K562 (cell line): ENCODE data around the gene ZC3H8. TPM values are rescaled to one million over a fixed set of nuclear protein-coding genes. Genes with fewer than 3 reads are reported as not detected.

Experiments
- ATF1 ChIP-seq, 2 experiments: fragments of 450-650 bp in 1 of 2; IDR thresholded peaks; 2 replicates each; pipeline ENCODE4 v1.6.1; 2016; ENCODE audit warnings: missing compliant biosample characterization in 1 of 2, missing genetic modification characterization in 1 of 2
- BCL6 ChIP-seq: fragments of 250-450 bp; sonication (Bioruptor Pico); IDR thresholded peaks from 2 replicates; pipeline ENCODE4 v1.4.0; 2020
- CBX2 ChIP-seq: fragments of 200-600 bp; sonication (generic); IDR thresholded peaks from one replicate; pipeline ENCODE4 v1.6.1; 2012; ENCODE audit warnings: mild to moderate bottlenecking, low read length, inconsistent platforms; ENCODE audit not compliant: insufficient read depth, poor library complexity, severe bottlenecking
- ETV1 ChIP-seq: fragments of 450-650 bp; conservative IDR thresholded peaks from 2 replicates; pipeline ENCODE4 v1.6.1; 2016; ENCODE audit warnings: missing genetic modification characterization, control low read depth, low read depth, missing compliant biosample characterization
- FOXA3 ChIP-seq, 2 experiments: fragments of 450-650 bp in 1 of 2; sonication (generic) in 1 of 2; formaldehyde crosslinking; IDR thresholded peaks in 1 of 2; conservative IDR thresholded peaks in 1 of 2; 2 replicates each; pipeline versions ENCODE4 v1.4.0 to v1.8.0; 2020 to 2022; ENCODE audit warnings: mild to moderate bottlenecking in 2 of 2, missing genetic modification reagents in 1 of 2
- FOXO4 ChIP-seq: fragments of 450-650 bp; formaldehyde crosslinking; IDR thresholded peaks from 2 replicates; pipeline ENCODE4 v1.4.0; 2020; ENCODE audit warnings: mild to moderate bottlenecking, moderate library complexity
- GABPB2 ChIP-seq: fragments of 250-450 bp; sonication (Bioruptor Pico); conservative IDR thresholded peaks from 2 replicates; pipeline ENCODE4 v1.5.1; 2021; ENCODE audit warnings: mild to moderate bottlenecking
- HDAC3 ChIP-seq: fragments of 450-650 bp; IDR thresholded peaks from 2 replicates; pipeline ENCODE4 v1.6.1; 2018; ENCODE audit warnings: borderline replicate concordance, mild to moderate bottlenecking, moderate library complexity; ENCODE audit not compliant: partially characterized antibody
- JUND ChIP-seq, 2 experiments: IDR thresholded peaks; 2 replicates in 1 of 2; 3 replicates in 1 of 2; pipeline ENCODE4 v1.6.1; 2011; ENCODE audit warnings: borderline replicate concordance in 2 of 2, low read depth in 2 of 2, low read length in 2 of 2, improper control_type of control experiment in 1 of 2, missing biosample characterization in 1 of 2, missing genetic modification characterization in 1 of 2, missing genetic modification reagents in 1 of 2
- MAFF ChIP-seq: IDR thresholded peaks from 2 replicates; pipeline ENCODE4 v1.6.1; 2012; ENCODE audit warnings: low read length, improper control_type of control experiment
- MBD1 ChIP-seq: fragments of 250-450 bp; sonication (Bioruptor Pico); IDR thresholded peaks from 2 replicates; pipeline ENCODE4 v1.8.0; 2022; ENCODE audit warnings: inconsistent platforms
- MED1 ChIP-seq: sonication (generic); formaldehyde crosslinking; IDR thresholded peaks from 2 replicates; pipeline ENCODE4 v1.8.1; 2023; ENCODE audit warnings: missing genetic modification reagents, borderline replicate concordance
- NFIC ChIP-seq: fragments of 450-650 bp; IDR thresholded peaks from 2 replicates; pipeline ENCODE4 v1.6.1; 2017; ENCODE audit warnings: mild to moderate bottlenecking, inconsistent platforms
- NFRKB ChIP-seq: fragments of 450-650 bp; IDR thresholded peaks from 2 replicates; pipeline ENCODE4 v1.6.1; 2016; ENCODE audit warnings: low read depth
- NR2C1 ChIP-seq, 2 experiments: fragments of 450-650 bp; IDR thresholded peaks; 2 replicates each; pipeline ENCODE4 v1.6.1; 2017; ENCODE audit warnings: mild to moderate bottlenecking in 2 of 2, antibody characterized with exemption in 1 of 2, inconsistent platforms in 1 of 2, missing compliant biosample characterization in 1 of 2, missing genetic modification characterization in 1 of 2
- TAF9B ChIP-seq: fragments of 450-650 bp; IDR thresholded peaks from 2 replicates; pipeline ENCODE4 v1.6.1; 2018; ENCODE audit warnings: mild to moderate bottlenecking; ENCODE audit not compliant: partially characterized antibody
- TARDBP ChIP-seq: fragments of 450-650 bp; IDR thresholded peaks from 2 replicates; pipeline ENCODE4 v1.6.1; 2016
- ZNF146 ChIP-seq: IDR thresholded peaks from one replicate; pipeline ENCODE4 v1.6.1; 2018; ENCODE audit warnings: missing compliant biosample characterization; ENCODE audit not compliant: unreplicated experiment
- ZNF212 ChIP-seq: fragments of 450-650 bp; formaldehyde crosslinking; IDR thresholded peaks from 2 replicates; pipeline ENCODE4 v1.4.0; 2020; ENCODE audit warnings: mild to moderate bottlenecking
- ZNF589 ChIP-seq: fragments of 200-800 bp; sonication (Bioruptor generic); IDR thresholded peaks from 2 replicates; pipeline ENCODE4 v1.6.1; 2016; ENCODE audit warnings: low read depth, missing genetic modification characterization, missing compliant biosample characterization
- ZNF699 ChIP-seq: fragments of 250-450 bp; sonication (Bioruptor Pico); IDR thresholded peaks from 2 replicates; pipeline ENCODE4 v1.8.0; 2021; ENCODE audit warnings: mild to moderate bottlenecking, moderate library complexity; ENCODE audit not compliant: insufficient replicate concordance
- ZNF778 ChIP-seq: fragments of 450-650 bp; formaldehyde crosslinking; IDR thresholded peaks from 2 replicates; pipeline ENCODE4 v1.4.0; 2020; ENCODE audit warnings: mild to moderate bottlenecking, moderate library complexity
- polyA plus RNA-seq, 8 experiments: library from polyadenylated mRNA; depleted of rRNA in 4 of 8; stranded (reverse) in 5 of 8; unstranded in 3 of 8; fragments of >200 nt; fragmentation: Nextera tagmentation in 2 of 8; fragmentation: Illumina TruSeq in 1 of 8; extraction: Ambion mirVana in 2 of 8; extraction: Trizol in 1 of 8; gene quantifications; 2 replicates each; pipeline versions ENCODE4 v1.2.1 to v1.2.3, GENCODE V29; 2011 to 2014; ENCODE audit warnings: inconsistent platforms in 1 of 8, missing spikeins in 1 of 8
- total RNA-seq, 7 experiments: library from RNA; depleted of rRNA in 6 of 7; stranded (reverse); fragments of >200 nt in 6 of 7; fragmentation: Illumina TruSeq in 2 of 7; extraction: Trizol in 2 of 7; gene quantifications; 2 replicates each; pipeline versions ENCODE4 v1.2.1 to v1.2.3, GENCODE V29; 2011 to 2021; ENCODE audit warnings: low replicate concordance in 1 of 7
- TF ChIP-seq, protein P1 (sequence below): fragments of 450-650 bp; formaldehyde crosslinking; IDR thresholded peaks from 2 replicates; pipeline ENCODE4 v1.4.0; 2022; ENCODE audit warnings: missing genetic modification characterization

Gene ZC3H8
- total and polyA plus RNA-seq, 9 of the 15 experiments (the other 6 are each of a cell fraction or from before 2014, with no cell fraction given) = 11.6 to 41.5 (median 27.5) TPM

GRCh38 chr2:112187805-112188596 is 66.8 kb downstream of the ZC3H8 start (continued):
- peak; percentile 69; the same call in 1 of the 2 replicates for TF ChIP-seq JUND (IDR thresholded peaks at IDR 0.05; ENCODE audit: borderline replicate concordance, low read depth, low read length)
- peak; percentile 87; the same call in 2 of the 3 replicates for TF ChIP-seq JUND (tag; IDR thresholded peaks at IDR 0.05; ENCODE audit: borderline replicate concordance, low read depth, low read length)
- TF ChIP-seq MBD1 = no peak
- TF ChIP-seq CBX2 = no peak
- no peak for TF ChIP-seq MED1 (CRISPR knock-in tag)
- TF ChIP-seq ZNF146 (CRISPR knock-in tag) = no peak
- no peak for TF ChIP-seq ATF1 (CRISPR knock-in tag; IDR thresholded peaks at IDR 0.05)
- peak; percentile 43; the same call in 1 of the 2 replicates for TF ChIP-seq ATF1 (tag; IDR thresholded peaks at IDR 0.05)
- no peak for TF ChIP-seq ZNF778 (CRISPR knock-in tag)
- peak; percentile 44 for TF ChIP-seq HDAC3
- TF ChIP-seq NFRKB = 0 out of 2 replicates have a peak, but pooled peaks have one; percentile 35
- no peak for TF ChIP-seq ZNF699 (CRISPR knock-in tag)
- TF ChIP-seq ZNF212 (CRISPR knock-in tag) = no peak
- no peak for TF ChIP-seq TARDBP
- TF ChIP-seq NFIC = 0 out of 2 replicates have a peak, but pooled peaks have one; percentile 8
- TF ChIP-seq GABPB2 = no peak
- peak; percentile 16 for TF ChIP-seq TAF9B
- TF ChIP-seq, protein P1, sequence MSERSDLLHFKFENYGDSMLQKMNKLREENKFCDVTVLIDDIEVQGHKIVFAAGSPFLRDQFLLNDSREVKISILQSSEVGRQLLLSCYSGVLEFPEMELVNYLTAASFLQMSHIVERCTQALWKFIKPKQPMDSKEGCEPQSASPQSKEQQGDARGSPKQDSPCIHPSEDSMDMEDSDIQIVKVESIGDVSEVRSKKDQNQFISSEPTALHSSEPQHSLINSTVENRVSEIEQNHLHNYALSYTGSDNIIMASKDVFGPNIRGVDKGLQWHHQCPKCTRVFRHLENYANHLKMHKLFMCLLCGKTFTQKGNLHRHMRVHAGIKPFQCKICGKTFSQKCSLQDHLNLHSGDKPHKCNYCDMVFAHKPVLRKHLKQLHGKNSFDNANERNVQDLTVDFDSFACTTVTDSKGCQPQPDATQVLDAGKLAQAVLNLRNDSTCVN (CRISPR knock-in tag) = no peak
- TF ChIP-seq MAFF = no peak
- 0 out of 2 replicates have a peak, but pooled peaks have one; percentile 66 for TF ChIP-seq ZNF589 (CRISPR knock-in tag)
- TF ChIP-seq FOXO4 = no peak
- peak; percentile 4; the same call in 1 of the 2 replicates for TF ChIP-seq BCL6
- TF ChIP-seq ETV1 = peak; percentile 71
- no peak for TF ChIP-seq NR2C1 (IDR thresholded peaks at IDR 0.05)
- peak; percentile 35; the same call in 1 of the 2 replicates for TF ChIP-seq NR2C1 (tag; IDR thresholded peaks at IDR 0.05)
- TF ChIP-seq FOXA3 (CRISPR knock-in tag; conservative IDR thresholded peaks at IDR 0.05 in 1 of 2, IDR thresholded peaks at IDR 0.05 in 1 of 2) = 0 out of 4 replicates have a peak, but pooled peaks of 1 of the 2 experiments have one; percentile 22
